ENCODE measurements around the gene TXNDC9. TPM values are rescaled to one million over a fixed set of nuclear protein-coding genes. Genes with fewer than 3 reads are reported as not detected.

Gene TXNDC9, protein sequence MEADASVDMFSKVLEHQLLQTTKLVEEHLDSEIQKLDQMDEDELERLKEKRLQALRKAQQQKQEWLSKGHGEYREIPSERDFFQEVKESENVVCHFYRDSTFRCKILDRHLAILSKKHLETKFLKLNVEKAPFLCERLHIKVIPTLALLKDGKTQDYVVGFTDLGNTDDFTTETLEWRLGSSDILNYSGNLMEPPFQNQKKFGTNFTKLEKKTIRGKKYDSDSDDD
- 39.1 to 50.7 TPM (median 39.6 TPM) in 5 replicates for total RNA-seq (2022; extraction: Qiagen RNA extraction)

DNA sequence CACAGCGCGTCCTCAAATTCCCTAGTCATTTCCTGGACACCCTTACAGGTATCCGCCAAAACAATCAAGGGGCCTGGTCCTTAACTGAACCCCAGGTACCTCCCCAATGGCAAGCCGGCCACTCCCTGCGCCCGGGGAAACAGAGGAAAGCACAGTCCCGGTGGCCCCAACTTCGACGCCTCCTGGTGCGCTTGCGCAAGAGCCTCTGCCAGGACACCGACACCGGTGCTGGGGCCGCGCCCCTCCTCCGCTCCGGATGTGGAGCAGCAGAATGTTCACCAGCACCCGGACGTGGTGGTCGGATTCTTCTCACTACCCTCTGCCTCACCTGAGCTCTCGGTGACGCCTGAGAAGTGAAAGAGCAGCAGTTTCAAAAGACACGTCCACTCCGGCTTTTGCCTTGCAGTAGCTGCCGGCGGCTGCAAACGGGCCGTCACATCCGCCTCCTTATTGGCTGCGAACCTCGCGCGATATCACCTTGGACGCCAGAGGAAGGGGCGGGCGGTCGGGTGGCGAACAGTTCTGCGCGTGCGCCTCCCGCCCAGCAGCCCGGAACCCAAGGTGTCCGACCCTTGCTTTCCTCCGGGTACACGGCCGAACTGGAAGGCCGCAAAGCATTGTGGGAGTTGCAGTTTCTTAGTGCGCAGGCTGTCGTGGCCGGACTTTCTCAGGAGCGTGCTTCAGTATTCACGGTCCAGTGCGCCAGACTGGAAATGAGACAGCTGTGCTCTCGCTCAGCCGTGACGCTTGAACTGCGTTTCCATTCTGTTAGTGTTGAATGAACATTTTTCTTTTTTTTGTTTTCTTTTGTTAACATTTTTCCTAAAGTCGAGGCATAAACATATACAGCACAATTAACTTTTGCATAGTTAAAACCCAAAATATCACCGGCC is at the start of gene TXNDC9:
TXNDC9 (minus strand) TSS at position 423 of the 893 bp plus-strand sequence. CDS start 3,123 bp downstream, outside the sequence.

DNA sequence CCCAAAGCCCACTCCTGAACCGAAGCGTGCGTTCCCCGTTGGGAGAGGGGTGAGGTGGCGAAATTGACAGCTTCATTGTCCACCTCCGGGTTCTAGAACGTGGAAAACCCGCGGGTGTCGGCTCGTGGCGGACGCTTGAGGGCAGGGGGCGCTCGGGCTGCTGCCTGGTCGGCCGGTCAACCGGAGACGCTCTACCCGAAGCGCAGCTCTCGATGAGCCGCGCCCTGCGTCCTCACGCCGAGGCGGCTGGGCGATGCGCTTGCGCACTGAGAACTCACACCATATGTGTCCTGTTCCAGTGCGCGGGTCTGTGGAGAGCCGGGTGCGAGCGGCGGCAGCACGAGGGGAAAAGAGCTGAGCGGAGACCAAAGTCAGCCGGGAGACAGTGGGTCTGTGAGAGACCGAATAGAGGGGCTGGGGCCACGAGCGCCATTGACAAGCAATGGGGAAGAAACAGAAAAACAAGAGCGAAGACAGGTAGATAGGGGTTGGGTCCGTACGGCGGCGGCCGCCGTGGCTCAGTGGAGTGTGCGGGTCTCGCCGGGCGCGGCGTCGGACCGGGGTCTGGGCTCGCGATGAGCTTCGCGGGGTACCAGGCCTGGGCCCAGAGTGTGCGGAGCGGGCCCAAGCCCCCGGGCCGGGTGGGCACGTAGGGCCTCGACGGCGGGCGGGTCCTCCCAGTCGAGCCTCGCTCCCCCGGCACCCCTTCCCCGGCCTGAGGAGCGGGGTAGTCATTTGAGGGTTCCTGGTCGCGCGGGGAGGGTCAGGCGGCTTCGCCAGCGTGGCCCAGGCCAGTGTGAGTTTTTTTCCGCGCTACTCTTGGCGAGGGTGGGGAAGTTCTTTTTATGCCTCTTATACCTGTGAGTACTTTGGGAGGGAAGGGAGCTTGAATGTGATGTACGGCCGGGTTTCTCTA is 1.2 kb upstream of the TXNDC9 start, which contains the start of gene EIF5B:
EIF5B (plus strand) TSS at position 277 of the 916 bp plus-strand sequence; CDS start at position 443, 166 bp downstream.

DNA sequence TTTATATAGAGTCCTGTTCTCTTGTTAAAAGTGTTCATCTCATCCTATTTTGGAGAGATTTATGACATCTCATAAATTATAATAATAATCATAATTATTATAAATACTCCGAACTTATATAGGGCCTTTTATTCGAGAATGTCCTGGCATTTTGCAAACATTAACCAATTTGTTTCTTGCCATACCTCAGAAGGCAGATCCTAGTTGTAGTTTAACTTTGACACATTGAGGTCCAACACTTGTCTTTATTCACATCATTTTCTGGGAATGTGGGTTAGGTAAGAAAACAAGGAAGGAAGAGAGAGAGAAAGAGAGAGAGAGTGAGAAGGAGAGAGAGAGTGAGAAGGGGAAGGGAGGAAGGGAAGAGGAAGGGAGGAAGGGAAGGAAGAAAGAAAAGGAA is 35.0 kb downstream of the TXNDC9 start, which contains the start of gene LYG1:
LYG1 (minus strand) TSS at position 101 of the 400 bp plus-strand sequence. CDS start 5,527 bp downstream, outside the sequence.

Other genes with a start within 250 kb of the TXNDC9 start
- gene C2orf15, start 194.6 kb downstream of the TXNDC9 start, total RNA-seq (2022; extraction: Qiagen RNA extraction), result 0.50 to 0.70 TPM (median 0.64 TPM) in 5 replicates
- gene TSGA10, start 181.4 kb downstream of the TXNDC9 start, total RNA-seq (2022; extraction: Qiagen RNA extraction), result 2.3 to 5.4 TPM (median 3.9 TPM) in 5 replicates
- 2.9 to 4.6 TPM (median 3.4 TPM) in 5 replicates for gene LIPT1, start 181.4 kb downstream of the TXNDC9 start, total RNA-seq (2022; extraction: Qiagen RNA extraction)
- gene MITD1, start 155.3 kb downstream of the TXNDC9 start, total RNA-seq (2022; extraction: Qiagen RNA extraction), result 20.7 to 25.4 TPM (median 22.1 TPM) in 5 replicates
- 29.9 to 59.1 TPM (median 30.5 TPM) in 5 replicates for gene MRPL30, start 155.1 kb downstream of the TXNDC9 start, total RNA-seq (2022; extraction: Qiagen RNA extraction)
- not detected in 5 replicates for gene LYG2, start 80.7 kb downstream of the TXNDC9 start, total RNA-seq (2022; extraction: Qiagen RNA extraction)
- 1.0 to 2.2 TPM (median 1.7 TPM) in 5 replicates for gene LYG1, start 35.1 kb downstream of the TXNDC9 start, total RNA-seq (2022; extraction: Qiagen RNA extraction)
- gene EIF5B, start 1.1 kb upstream of the TXNDC9 start, total RNA-seq (2022; extraction: Qiagen RNA extraction), result 51.2 to 70.1 TPM (median 51.6 TPM) in 5 replicates
- gene REV1, start 153.7 kb upstream of the TXNDC9 start, total RNA-seq (2022; extraction: Qiagen RNA extraction), result 9.8 to 11.3 TPM (median 10.5 TPM) in 5 replicates